Ovary (tissue), 9 donors: ENCODE measurements around the gene TMEM109. TPM values are rescaled to one million over a fixed set of nuclear protein-coding genes. Genes with fewer than 3 reads are reported as not detected.

Experiments used
- DNase-seq, 5 donors: peaks; one replicate each; pipeline ENCODE4 v3.0.0-alpha.2; 2019 to 2020
- H3K27ac ChIP-seq, 2 donors: fragments of 200-600 bp; one replicate each; pipeline versions ENCODE4 v1.5.1 to v1.8.0; 2019 to 2022
- H3K27me3 ChIP-seq: fragments of 200-600 bp; one replicate; pipeline ENCODE4 v1.8.0; 2022
- H3K36me3 ChIP-seq: fragments of 200-600 bp; sonication (generic); one replicate; pipeline ENCODE4 v1.5.1; 2019
- H3K4me1 ChIP-seq: one replicate; pipeline ENCODE4 v1.8.1; 2013; ENCODE audit warnings: mild to moderate bottlenecking, moderate library complexity; ENCODE audit not compliant: insufficient read depth
- H3K4me3 ChIP-seq: fragments of 200-600 bp; sonication (generic); one replicate; pipeline ENCODE4 v1.5.1; 2017
- H3K9me3 ChIP-seq, 2 donors: fragments of 200-600 bp in 1 of 2; sonication (generic) in 1 of 2; one replicate each; pipeline versions ENCODE4 v1.5.1 to v1.8.1; 2013 to 2019; ENCODE audit warnings: mild to moderate bottlenecking in 1 of 2, moderate library complexity in 1 of 2
- CTCF ChIP-seq, 3 donors: fragments of 450-650 bp in 2 of 3; fragments of 200-600 bp in 1 of 3; IDR thresholded peaks; one replicate each; pipeline versions ENCODE4 v1.5.1 to v1.8.0; 2016 to 2022; ENCODE audit warnings: antibody characterized with exemption in 3 of 3, mild to moderate bottlenecking in 1 of 3
- EP300 ChIP-seq: sonication (generic); formaldehyde crosslinking; IDR thresholded peaks from one replicate; pipeline ENCODE4 v1.6.1; 2017; ENCODE audit warnings: antibody characterized with exemption
- POLR2A ChIP-seq: fragments of 450-650 bp; IDR thresholded peaks from one replicate; pipeline ENCODE4 v1.6.1; 2017; ENCODE audit warnings: antibody characterized with exemption, mild to moderate bottlenecking, moderate library complexity
- WGBS, 3 donors: extraction: QIAGEN DNeasy Blood & Tissue Kit in 1 of 3; methylation state at CpG; one replicate each; pipeline versions ENCODE4 v1.1.5 to v1.1.7; 2013 to 2017; 5-methylcytosine and 5-hydroxymethylcytosine counted together
- intact Hi-C, 4 donors: fragments of 100-400 bp; cut with DNase I; formaldehyde crosslinking; loops; one replicate each; pipeline versions ENCODE4 v1.11.0 to v1.15.1; 2022 to 2023
- polyA plus RNA-seq, 2 donors: library from polyadenylated mRNA; stranded (reverse); fragments of 200-250 nt in 1 of 2; fragments of 350-450 nt in 1 of 2; fragmentation: Illumina TruSeq in 1 of 2; extraction: RNeasy Lipid Tissue Mini Kit (QIAGEN cat#74804) in 1 of 2; gene quantifications; one replicate each; pipeline ENCODE4 v1.2.3, GENCODE V29; 2013 to 2014
- total RNA-seq, 7 donors: library from RNA; depleted of rRNA in 2 of 7; stranded (reverse); fragments of >200 nt in 2 of 7; fragmentation: NEBNext Ultra II Directional in 3 of 7; extraction: Animal tissue kit (Norgen Biotek cat#: 25700) in 3 of 7; gene quantifications; one replicate each; pipeline versions ENCODE4 v1.1.0 to v1.2.4, GENCODE V29; 2016 to 2023
- donor health status: DM: no; HTN: no; CAD: no; lungs with moderate emphysema.
- donor health status: DM: no; HTN: no; CAD: no.
- donor health status: Bipolar disorder and iron deficiency.
- donor health status: DM: yes; HTN: yes; CAD: no.
- donor health status: DM: no; HTN: no; CAD: no.
- donor health status: DM: yes; HTN: yes; CAD: no.

The TMEM109 gene
- total and polyA plus RNA-seq, 9 donors = 88.7 to 145 (median 121) TPM

GRCh38 chr11:60970369-60970774 is 56.4 kb downstream of the TMEM109 start:
- H3K27ac ChIP-seq = no peak overlapping the region
- DNase-seq = peak in 4 of 5 donors; percentile 54 to 73 (median 60)
- H3K9me3 ChIP-seq = no peaks in the 10 kb centered on the region
- H3K27me3 ChIP-seq = no peaks in the 10 kb centered on the region
- intact Hi-C loops = loop anchor here in 1 of 4 donors (2.0 kb wide), 1 partner anchor 158 kb away; no protein-coding TSS in a partner anchor
- H3K36me3 ChIP-seq = no peaks in the 10 kb centered on the region
- H3K4me3 ChIP-seq = no peak overlapping the region
- 30 to 35% (median 30%) methylated on average over 9 of the region's 9 CpGs for WGBS, 3 donors
- TF ChIP-seq POLR2A = no peak
- TF ChIP-seq CTCF (IDR thresholded peaks at IDR 0.05) = peak; percentile 60 to 68 (median 68)
- H3K4me1 ChIP-seq = no peaks in the 10 kb centered on the region

GRCh38 chr11:60970890-60971289 is 56.9 kb downstream of the TMEM109 start:
- Histone ChIP-seq H3K4me3 (no peak overlapping the region), H3K36me3 (no peaks in the 10 kb centered on the region), H3K27ac (no peak overlapping the region), H3K9me3 (no peaks in the 10 kb centered on the region), H3K4me1 (no peaks in the 10 kb centered on the region), H3K27me3 (no peaks in the 10 kb centered on the region)
- no peak for DNase-seq
- 83 to 90% (median 84%) methylated on average over 5 of the region's 5 CpGs for WGBS, 3 donors
- intact Hi-C loops = loop anchor here in 1 of 4 donors (2.0 kb wide), 1 partner anchor 158 kb away; no protein-coding TSS in a partner anchor
- TF ChIP-seq EP300 = no peak
- no peak for TF ChIP-seq POLR2A
- no peak for TF ChIP-seq CTCF (IDR thresholded peaks at IDR 0.05)

GRCh38 chr11:60971520-60971919 is 57.6 kb downstream of the TMEM109 start, which contains the start of gene CD6:
Gene CD6, plus strand, starts transcription at chr11:60971680. Its CDS starts 186 bp downstream, at chr11:60971866.
- WGBS, 3 donors = 93 to 95% (median 93%) methylated on average over 16 of the region's 16 CpGs
- Histone ChIP-seq H3K4me1 (no peaks in the 10 kb centered on the region), H3K27me3 (no peaks in the 10 kb centered on the region), H3K27ac (no peak within 1 kb of the TSS), H3K4me3 (no peak within 1 kb of the TSS), H3K36me3 (no peaks in the 10 kb centered on the region), H3K9me3 (no peaks in the 10 kb centered on the region)
- intact Hi-C loops = loop anchor here in 1 of 4 donors (2.0 kb wide), 1 partner anchor 157 kb away; no protein-coding TSS in a partner anchor
- TF ChIP-seq POLR2A (no peak), EP300 (no peak)
- DNase-seq = no peak

- no peak for DNase-seq
- no peaks in the 10 kb centered on the region for H3K36me3 ChIP-seq
Observed at GRCh38 chr11:60972182-60973030, 58.4 kb downstream of the TMEM109 start.

More at GRCh38 chr11:60972182-60973030, 58.4 kb downstream of the TMEM109 start:
- intact Hi-C loops = no loop called here
- no peaks in the 10 kb centered on the region for H3K27me3 ChIP-seq
- H3K4me1 ChIP-seq = no peaks in the 10 kb centered on the region
- H3K27ac ChIP-seq = no peak overlapping the region
- H3K9me3 ChIP-seq = no peaks in the 10 kb centered on the region
- no peak for TF ChIP-seq EP300
- no peak for TF ChIP-seq POLR2A
- no peak for TF ChIP-seq CTCF (IDR thresholded peaks at IDR 0.05)
- no peak overlapping the region for H3K4me3 ChIP-seq
- WGBS, 3 donors = 89 to 92% (median 89%) methylated on average over 15 of the region's 15 CpGs

Other genes with a start within 250 kb of the TMEM109 start
- 10 to 100 TPM in 1 of 7 donors, 1 to 10 TPM in 4, under 1 TPM in 1, not detected in 1; 0.96 to 30.9 (median 2.5) TPM for gene MS4A8, start 214.5 kb upstream of the TMEM109 start, total RNA-seq
- gene MS4A8, start 214.5 kb upstream of the TMEM109 start, polyA plus RNA-seq = under 1 TPM in 1 of 2 donors, not detected in 1; 0.45 TPM
- gene MS4A18, start 189.4 kb upstream of the TMEM109 start, total RNA-seq = not detected
- gene MS4A18, start 189.4 kb upstream of the TMEM109 start, polyA plus RNA-seq = not detected
- 1 to 10 TPM in 1 of 7 donors, under 1 TPM in 1, not detected in 5; 0.33 to 1.1 TPM for gene MS4A15, start 157.3 kb upstream of the TMEM109 start, total RNA-seq
- gene MS4A15, start 157.3 kb upstream of the TMEM109 start, polyA plus RNA-seq = under 1 TPM in 1 of 2 donors, not detected in 1; 0.15 TPM
- under 1 TPM in 1 of 7 donors, not detected in 6; 0.36 TPM for gene MS4A10, start 128.8 kb upstream of the TMEM109 start, total RNA-seq
- gene MS4A10, start 128.8 kb upstream of the TMEM109 start, polyA plus RNA-seq = not detected
- gene CCDC86, start 72.0 kb upstream of the TMEM109 start, total RNA-seq = 10 to 100 TPM in 6 of 7 donors, 1 to 10 TPM in 1; 7.0 to 32.9 (median 20.4) TPM
- gene CCDC86, start 72.0 kb upstream of the TMEM109 start, polyA plus RNA-seq = 10 to 100 TPM; 10.5 to 16.4 TPM
- gene PTGDR2, start 58.2 kb upstream of the TMEM109 start, total RNA-seq = under 1 TPM in 5 of 7 donors, not detected in 2; 0.10 to 0.46 (median 0.15) TPM
- gene PTGDR2, start 58.2 kb upstream of the TMEM109 start, polyA plus RNA-seq = under 1 TPM; 0.07 to 0.42 TPM
- gene ZP1, start 46.6 kb upstream of the TMEM109 start, total RNA-seq = not detected
- under 1 TPM in 1 of 2 donors, not detected in 1; 0.17 TPM for gene ZP1, start 46.6 kb upstream of the TMEM109 start, polyA plus RNA-seq
- gene PRPF19, start 7.6 kb upstream of the TMEM109 start, total RNA-seq = 100 to 1,000 TPM in 2 of 7 donors, 10 to 100 TPM in 5; 44.1 to 109 (median 97.2) TPM
- gene PRPF19, start 7.6 kb upstream of the TMEM109 start, polyA plus RNA-seq = 10 to 100 TPM; 66.2 to 73.4 TPM
- gene TMEM132A, start 10.3 kb downstream of the TMEM109 start, total RNA-seq = 10 to 100 TPM; 16.5 to 34.1 (median 21.3) TPM
- 10 to 100 TPM in 1 of 2 donors, 1 to 10 TPM in 1; 2.9 to 21.3 TPM for gene TMEM132A, start 10.3 kb downstream of the TMEM109 start, polyA plus RNA-seq
- 10 to 100 TPM; 25.3 to 55.8 (median 43.9) TPM for gene SLC15A3, start 38.0 kb downstream of the TMEM109 start, total RNA-seq
- 10 to 100 TPM; 27.2 to 38.9 TPM for gene SLC15A3, start 38.0 kb downstream of the TMEM109 start, polyA plus RNA-seq
- 1 to 10 TPM in 3 of 7 donors, under 1 TPM in 4; 0.42 to 2.2 (median 0.69) TPM for gene CD6, start 57.5 kb downstream of the TMEM109 start, total RNA-seq
- gene CD6, start 57.5 kb downstream of the TMEM109 start, polyA plus RNA-seq = 1 to 10 TPM in 1 of 2 donors, under 1 TPM in 1; 0.44 to 3.4 TPM
- 1 to 10 TPM in 1 of 7 donors, under 1 TPM in 5, not detected in 1; 0.12 to 1.3 (median 0.29) TPM for gene CD5, start 188.3 kb downstream of the TMEM109 start, total RNA-seq
- under 1 TPM; 0.12 to 0.83 TPM for gene CD5, start 188.3 kb downstream of the TMEM109 start, polyA plus RNA-seq
- gene VPS37C, start 247.3 kb downstream of the TMEM109 start, total RNA-seq = 10 to 100 TPM; 11.3 to 25.8 (median 20.7) TPM
- 10 to 100 TPM in 1 of 2 donors, 1 to 10 TPM in 1; 7.8 to 14.0 TPM for gene VPS37C, start 247.3 kb downstream of the TMEM109 start, polyA plus RNA-seq